Erythroblast (primary cell): Measurements from ENCODE around the gene CALML4.

Experiments
- GATA1 ChIP-seq: IDR thresholded peaks from 2 replicates; pipeline ENCODE4 v1.6.1; 2011; ENCODE audit warnings: low read depth, mild to moderate bottlenecking, control low read depth, low read length, moderate library complexity
- POLR2A ChIP-seq: IDR thresholded peaks from 2 replicates; pipeline ENCODE4 v1.6.1; 2011; ENCODE audit warnings: mild to moderate bottlenecking, low read length

DNA sequence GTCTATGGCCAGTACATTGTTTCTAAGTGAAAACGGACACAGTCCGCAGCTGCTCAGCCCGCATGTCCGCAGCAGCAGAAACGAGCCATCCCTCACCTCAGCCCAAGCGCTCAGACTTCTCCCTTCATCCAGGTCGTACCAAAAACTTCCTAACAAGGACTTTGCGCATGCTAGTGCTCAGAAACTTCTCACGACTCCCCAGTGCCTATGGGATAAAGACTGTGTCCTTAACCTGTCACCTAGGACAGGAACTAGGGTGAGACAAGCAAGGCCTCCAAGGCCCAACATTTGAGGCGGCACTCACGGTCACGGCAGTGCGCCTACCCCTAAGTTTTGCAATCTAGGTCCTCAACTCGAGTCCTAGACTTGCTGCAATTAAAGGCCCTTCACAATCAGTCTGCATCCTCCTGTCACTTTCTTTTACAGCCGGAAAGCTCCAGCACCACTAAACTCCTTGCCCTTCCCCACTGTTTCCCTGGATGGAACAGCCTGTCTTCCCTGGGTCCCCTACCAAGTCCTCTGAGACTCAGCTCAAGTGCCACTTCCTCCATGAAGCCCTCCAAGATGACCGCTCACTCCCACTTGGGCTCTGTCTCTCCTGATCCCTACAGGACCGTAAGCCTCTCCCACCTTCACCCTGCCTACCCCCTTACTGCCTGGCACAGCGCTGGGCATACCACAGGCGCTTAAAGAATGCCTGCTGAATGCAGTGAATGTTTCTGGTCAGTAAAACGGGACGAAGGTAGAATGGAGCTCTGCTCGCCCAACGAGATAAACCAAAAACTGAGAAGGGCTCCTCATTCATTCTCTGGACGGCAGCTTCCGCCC lies 23.2 kb upstream of the CALML4 start:
- TF ChIP-seq POLR2A (no peak), GATA1 (no peak)
